NB4 (cell line): ENCODE results near the gene SUMF1.

Experiments
- POLR2A ChIP-seq: IDR thresholded peaks from 2 replicates; pipeline ENCODE4 v1.6.1; 2011; ENCODE audit warnings: mild to moderate bottlenecking; ENCODE audit not compliant: insufficient read length; ENCODE audit errors: extremely low read depth
- TF ChIP-seq, protein P1 (sequence below): IDR thresholded peaks from one replicate; pipeline ENCODE4 v1.5.1; 2012; ENCODE audit warnings: low read depth, low read length
- TF ChIP-seq, protein P2 (sequence below): IDR thresholded peaks from 2 replicates; pipeline ENCODE4 v1.6.1; 2011; ENCODE audit warnings: low read depth, low read length

DNA sequence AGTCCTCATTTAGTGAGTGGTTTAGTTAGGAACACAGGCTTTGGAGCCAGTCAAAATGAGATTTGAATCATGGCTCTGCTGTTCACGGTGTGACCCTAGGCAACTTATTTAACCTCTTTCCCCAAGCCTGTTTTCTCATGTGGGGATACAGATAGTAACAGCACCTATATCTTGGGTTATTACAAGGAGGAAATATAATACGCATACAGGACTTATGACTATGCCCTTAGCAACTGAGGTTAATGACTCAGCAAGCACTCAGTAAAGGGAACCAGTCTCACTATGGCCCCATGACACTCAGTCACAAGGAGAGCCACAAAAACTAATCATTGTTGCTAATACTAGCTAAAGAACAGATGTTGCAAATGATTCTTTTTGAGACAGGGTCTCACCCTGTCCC is 45.9 kb downstream of the SUMF1 start:
- TF ChIP-seq, protein P1, sequence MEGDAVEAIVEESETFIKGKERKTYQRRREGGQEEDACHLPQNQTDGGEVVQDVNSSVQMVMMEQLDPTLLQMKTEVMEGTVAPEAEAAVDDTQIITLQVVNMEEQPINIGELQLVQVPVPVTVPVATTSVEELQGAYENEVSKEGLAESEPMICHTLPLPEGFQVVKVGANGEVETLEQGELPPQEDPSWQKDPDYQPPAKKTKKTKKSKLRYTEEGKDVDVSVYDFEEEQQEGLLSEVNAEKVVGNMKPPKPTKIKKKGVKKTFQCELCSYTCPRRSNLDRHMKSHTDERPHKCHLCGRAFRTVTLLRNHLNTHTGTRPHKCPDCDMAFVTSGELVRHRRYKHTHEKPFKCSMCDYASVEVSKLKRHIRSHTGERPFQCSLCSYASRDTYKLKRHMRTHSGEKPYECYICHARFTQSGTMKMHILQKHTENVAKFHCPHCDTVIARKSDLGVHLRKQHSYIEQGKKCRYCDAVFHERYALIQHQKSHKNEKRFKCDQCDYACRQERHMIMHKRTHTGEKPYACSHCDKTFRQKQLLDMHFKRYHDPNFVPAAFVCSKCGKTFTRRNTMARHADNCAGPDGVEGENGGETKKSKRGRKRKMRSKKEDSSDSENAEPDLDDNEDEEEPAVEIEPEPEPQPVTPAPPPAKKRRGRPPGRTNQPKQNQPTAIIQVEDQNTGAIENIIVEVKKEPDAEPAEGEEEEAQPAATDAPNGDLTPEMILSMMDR: no peak
- TF ChIP-seq, protein P2, sequence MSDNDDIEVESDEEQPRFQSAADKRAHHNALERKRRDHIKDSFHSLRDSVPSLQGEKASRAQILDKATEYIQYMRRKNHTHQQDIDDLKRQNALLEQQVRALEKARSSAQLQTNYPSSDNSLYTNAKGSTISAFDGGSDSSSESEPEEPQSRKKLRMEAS: no peak
- TF ChIP-seq POLR2A: no peak
